Esophagus muscularis mucosa (tissue), 3 donors: ENCODE measurements around the gene OMG.

Experiments
- CTCF ChIP-seq, 3 experiments: fragments of 200-600 bp in 2 of 3; fragments of 450-650 bp in 1 of 3; sonication (generic) in 2 of 3; IDR thresholded peaks; one replicate each; pipeline ENCODE4 v1.5.1; 2017 to 2019; ENCODE audit warnings: antibody characterized with exemption in 3 of 3, mild to moderate bottlenecking in 2 of 3, moderate library complexity in 1 of 3
- POLR2A ChIP-seq: fragments of 450-650 bp; IDR thresholded peaks from one replicate; pipeline ENCODE4 v1.6.1; 2017; ENCODE audit warnings: antibody characterized with exemption, moderate library complexity, mild to moderate bottlenecking, low read depth
- POLR2AphosphoS5 ChIP-seq, 2 donors: sonication (generic); formaldehyde crosslinking; IDR thresholded peaks; one replicate each; pipeline ENCODE4 v1.6.1; 2017; ENCODE audit warnings: antibody characterized with exemption in 2 of 2

GRCh38 chr17:31294820-31295488, 2.1 kb downstream of the OMG start:
- no peak for TF ChIP-seq POLR2A
- TF ChIP-seq POLR2AphosphoS5 (IDR thresholded peaks at IDR 0.05): no peak
- no peak for TF ChIP-seq CTCF (IDR thresholded peaks at IDR 0.05)
